H9 (cell line): ENCODE results near the gene VIPR2. TPM values are rescaled to one million over a fixed set of nuclear protein-coding genes. Genes with fewer than 3 reads are reported as not detected.

ENCODE experiments used
- DNase-seq: peaks from one replicate; pipeline ENCODE4 v3.0.0-alpha.2; 2017
- H2AFZ ChIP-seq: one replicate; pipeline ENCODE4 v1.6.1; 2013; ENCODE audit warnings: mild to moderate bottlenecking, low read length, control low read depth, moderate library complexity
- H2AK5ac ChIP-seq: 2 replicates; pipeline ENCODE4 v1.6.1; 2013; ENCODE audit warnings: low read length, control low read depth, mixed read lengths; ENCODE audit not compliant: insufficient read length
- H2BK120ac ChIP-seq: one replicate; pipeline ENCODE4 v1.6.1; 2013; ENCODE audit warnings: low read depth, mild to moderate bottlenecking, low read length, control low read depth, inconsistent platforms; ENCODE audit not compliant: poor library complexity, severe bottlenecking
- H2BK12ac ChIP-seq: 2 replicates; pipeline ENCODE4 v1.6.1; 2013; ENCODE audit warnings: low read length, control low read depth, mixed read lengths, low read depth; ENCODE audit not compliant: insufficient read length
- H2BK15ac ChIP-seq: 2 replicates; pipeline ENCODE4 v1.6.1; 2013; ENCODE audit warnings: low read depth, low read length, control low read depth
- H2BK20ac ChIP-seq: one replicate; pipeline ENCODE4 v1.6.1; 2013; ENCODE audit warnings: low read depth, mild to moderate bottlenecking, low read length, control low read depth, inconsistent platforms; ENCODE audit not compliant: poor library complexity, severe bottlenecking
- H2BK5ac ChIP-seq: 2 replicates; pipeline ENCODE4 v1.6.1; 2013; ENCODE audit warnings: low read length, control low read depth, mixed read lengths; ENCODE audit not compliant: insufficient read length
- H3K14ac ChIP-seq: 2 replicates; pipeline ENCODE4 v1.6.1; 2013; ENCODE audit warnings: low read length, control low read depth; ENCODE audit not compliant: insufficient read depth
- H3K18ac ChIP-seq: 2 replicates; pipeline ENCODE4 v1.6.1; 2013; ENCODE audit warnings: low read depth, mild to moderate bottlenecking, mixed read lengths, low read length, control low read depth; ENCODE audit not compliant: insufficient read length
- H3K23ac ChIP-seq: 2 replicates; pipeline ENCODE4 v1.6.1; 2013; ENCODE audit warnings: low read length, control low read depth, mixed read lengths, low read depth; ENCODE audit not compliant: insufficient read length
- H3K23me2 ChIP-seq: 2 replicates; pipeline ENCODE4 v1.6.1; 2013; ENCODE audit warnings: low read depth, mild to moderate bottlenecking, mixed read lengths, low read length, control low read depth; ENCODE audit not compliant: insufficient read length, poor library complexity, severe bottlenecking
- H3K27ac ChIP-seq: 2 replicates; pipeline ENCODE4 v1.5.1; 2013; ENCODE audit warnings: low read length, control low read depth, mixed read lengths, low read depth; ENCODE audit not compliant: insufficient read length
- H3K27me3 ChIP-seq: 2 replicates; pipeline ENCODE4 v1.6.1; 2013; ENCODE audit warnings: low read length, control low read depth, inconsistent platforms; ENCODE audit not compliant: insufficient read depth
- H3K4ac ChIP-seq: 2 replicates; pipeline ENCODE4 v1.6.1; 2013; ENCODE audit warnings: low read depth, mild to moderate bottlenecking, control low read depth, inconsistent platforms, low read length, moderate library complexity
- H3K4me1 ChIP-seq: 2 replicates; pipeline ENCODE4 v1.6.1; 2013; ENCODE audit warnings: low read length, control low read depth, inconsistent platforms; ENCODE audit not compliant: insufficient read depth
- H3K4me2 ChIP-seq: 2 replicates; pipeline ENCODE4 v1.6.1; 2013; ENCODE audit warnings: low read length, control low read depth, mixed read lengths; ENCODE audit not compliant: insufficient read length, insufficient read depth
- H3K56ac ChIP-seq: 2 replicates; pipeline ENCODE4 v1.6.1; 2013; ENCODE audit warnings: low read depth, mild to moderate bottlenecking, mixed read lengths, low read length, control low read depth; ENCODE audit not compliant: insufficient read length
- H3K79me1 ChIP-seq: 2 replicates; pipeline ENCODE4 v1.6.1; 2013; ENCODE audit warnings: low read depth, mild to moderate bottlenecking, moderate library complexity, low read length, control low read depth, inconsistent platforms; ENCODE audit not compliant: insufficient read depth, poor library complexity, severe bottlenecking
- H3K79me2 ChIP-seq: 2 replicates; pipeline ENCODE4 v1.6.1; 2013; ENCODE audit warnings: low read length, control low read depth, inconsistent platforms; ENCODE audit not compliant: insufficient read depth
- H3K9ac ChIP-seq: 2 replicates; pipeline ENCODE4 v1.6.1; 2013; ENCODE audit warnings: low read length, control low read depth, mixed read lengths; ENCODE audit not compliant: insufficient read length; ENCODE audit errors: extremely low read depth
- H3K9me3 ChIP-seq: one replicate; pipeline ENCODE4 v1.6.1; 2013; ENCODE audit warnings: low read depth, low read length, inconsistent platforms; ENCODE audit not compliant: control insufficient read depth
- H3T11ph ChIP-seq: one replicate; pipeline ENCODE4 v1.6.1; 2013; ENCODE audit warnings: mild to moderate bottlenecking, low read length, control low read depth, inconsistent platforms
- H4K20me1 ChIP-seq: one replicate; pipeline ENCODE4 v1.6.1; 2013; ENCODE audit not compliant: control insufficient read depth, insufficient read length, insufficient read depth
- H4K5ac ChIP-seq: 2 replicates; pipeline ENCODE4 v1.6.1; 2013; ENCODE audit warnings: low read depth, mild to moderate bottlenecking, mixed read lengths, low read length, control low read depth; ENCODE audit not compliant: insufficient read length
- H4K8ac ChIP-seq: replicated peaks from 2 replicates; pipeline ENCODE4 v1.6.1; 2013; ENCODE audit warnings: low read length, control low read depth, mixed read lengths, low read depth; ENCODE audit not compliant: insufficient read length
- H4K91ac ChIP-seq: 2 replicates; pipeline ENCODE4 v1.6.1; 2013; ENCODE audit warnings: low read depth, mild to moderate bottlenecking, moderate library complexity, mixed read lengths, low read length, control low read depth; ENCODE audit not compliant: insufficient read length
- H3K27ac Mint-ChIP-seq, 3 experiments: 2 replicates in 2 of 3; 3 replicates in 1 of 3; pipeline ENCODE4 v1.8.0; 2020 to 2021; ENCODE audit warnings: mixed read lengths in 3 of 3, mild to moderate bottlenecking in 1 of 3, moderate library complexity in 1 of 3
- H3K27me3 Mint-ChIP-seq: 2 replicates; pipeline ENCODE4 v1.8.0; 2021; ENCODE audit warnings: low read depth, mild to moderate bottlenecking, moderate library complexity, mixed read lengths
- H3K36me3 Mint-ChIP-seq, 3 experiments: 2 replicates in 2 of 3; 3 replicates in 1 of 3; pipeline ENCODE4 v1.8.0; 2020 to 2021; ENCODE audit warnings: low read depth in 3 of 3, mixed read lengths in 3 of 3; ENCODE audit not compliant: insufficient read depth in 1 of 3
- H3K4me1 Mint-ChIP-seq, 2 experiments: 2 replicates each; pipeline ENCODE4 v1.8.0; 2020; ENCODE audit warnings: mixed read lengths in 2 of 2
- H3K4me3 Mint-ChIP-seq, 2 experiments: 2 replicates in 1 of 2; 3 replicates in 1 of 2; pipeline ENCODE4 v1.8.0; 2020 to 2021; ENCODE audit warnings: mild to moderate bottlenecking in 2 of 2, mixed read lengths in 2 of 2, moderate library complexity in 1 of 2
- H3K9me3 Mint-ChIP-seq, 2 experiments: 2 replicates in 1 of 2; 3 replicates in 1 of 2; pipeline ENCODE4 v1.8.0; 2020; ENCODE audit warnings: mild to moderate bottlenecking in 2 of 2, mixed read lengths in 2 of 2, moderate library complexity in 1 of 2
- WGBS: extraction: QIAGEN DNeasy Blood & Tissue Kit; methylation state at CpG from one replicate; pipeline ENCODE4 v1.1.7; 2013; ENCODE audit warnings: missing lambda C conversion rate, low lambda C conversion rate, mixed read lengths; ENCODE audit not compliant: insufficient read length; ENCODE audit errors: extremely low coverage; 5-methylcytosine and 5-hydroxymethylcytosine counted together
- total RNA-seq: library from RNA; stranded (reverse); gene quantifications from 2 replicates; pipeline ENCODE4 v1.2.1, GENCODE V29; 2021
- TF ChIP-seq, protein P1 (sequence below): fragments of 200-600 bp; sonication (generic); conservative IDR thresholded peaks from 3 replicates; pipeline ENCODE4 v1.8.0; 2021; ENCODE audit warnings: antibody characterized with exemption, mild to moderate bottlenecking

VIPR2 gene
- total RNA-seq, 1 experiment from 2014 or later: 1.6 TPM

DNA sequence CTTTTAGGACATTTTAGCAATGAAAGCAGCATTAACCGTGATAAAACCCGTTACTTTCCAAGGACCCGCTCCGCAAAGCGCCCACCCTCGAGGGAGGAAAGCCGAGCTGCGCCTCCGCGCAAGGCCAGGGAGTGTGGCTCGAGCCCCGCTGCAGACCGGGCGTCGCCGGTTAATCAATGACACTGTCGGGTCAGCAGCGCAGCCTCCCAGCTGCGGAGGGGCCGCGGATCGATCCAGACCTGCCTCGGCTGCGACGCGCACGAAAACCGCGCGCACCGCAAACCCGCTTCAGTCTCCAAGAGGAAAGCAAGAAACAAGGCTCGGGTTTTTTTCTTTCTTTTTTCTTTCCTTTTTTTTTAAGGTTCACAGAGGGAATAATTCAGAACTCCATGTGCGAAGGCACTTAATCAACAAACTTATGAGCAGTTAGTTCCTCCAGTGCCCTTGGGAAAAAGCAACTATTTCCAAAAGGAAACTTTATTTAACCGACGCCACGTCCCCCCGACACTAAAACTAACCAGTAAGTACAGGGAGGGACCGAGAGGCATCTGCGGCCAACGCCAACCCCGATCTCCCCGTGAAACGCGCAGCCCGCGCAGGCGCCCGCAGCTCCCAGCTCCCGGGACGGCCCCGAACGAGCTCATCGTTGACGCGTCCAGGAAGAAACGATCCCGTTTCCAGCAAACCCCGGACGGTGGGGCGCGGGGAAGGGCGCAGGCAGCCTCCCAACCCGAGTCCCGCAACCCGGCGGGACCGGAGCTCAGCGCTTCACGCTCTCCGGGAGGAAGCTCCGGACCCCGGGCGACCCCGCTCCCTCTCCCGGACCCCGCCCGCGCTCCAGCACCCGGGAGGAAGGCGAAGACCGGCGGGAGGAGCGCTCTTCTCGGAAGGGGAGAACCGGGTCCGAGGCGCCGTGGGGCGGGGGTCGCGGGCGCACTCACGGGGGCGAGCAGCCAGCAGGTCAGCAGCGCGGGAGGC lies 598 bp downstream of the VIPR2 start:
- H3K9ac ChIP-seq: no peak overlapping the region
- peaks cover 44% of the 10 kb centered on the region for H3K27me3 Mint-ChIP-seq

More for the DNA sequence above, 598 bp downstream of the VIPR2 start:
- Histone ChIP-seq H3K4ac (no peak overlapping the region), H3K4me2 (peak overlapping the region; percentile 87), H2BK120ac (no peak overlapping the region), H4K91ac (no peak overlapping the region), H3K79me2 (no peaks in the 10 kb centered on the region), H3K27me3 (peaks cover 24% of the 10 kb centered on the region; the same call in 1 of the 2 replicates), H2BK5ac (no peak overlapping the region), H3K27ac (no peak overlapping the region), H4K20me1 (no peaks in the 10 kb centered on the region), H4K8ac (no peak overlapping the region), H3K9me3 (no peaks in the 10 kb centered on the region), H3K23me2 (peaks cover 12% of the 10 kb centered on the region), H2BK20ac (no peak overlapping the region), H2AFZ (no peak overlapping the region), H3K23ac (no peak overlapping the region), H3K18ac (no peak overlapping the region), H3T11ph (no peak overlapping the region), H3K56ac (no peak overlapping the region), H2AK5ac (no peak overlapping the region), H3K14ac (no peak overlapping the region), H3K79me1 (no peaks in the 10 kb centered on the region), H2BK12ac (no peak overlapping the region), H3K4me1 (peaks cover 14% of the 10 kb centered on the region), H4K5ac (no peak overlapping the region), H2BK15ac (no peak overlapping the region)
- Mint-ChIP-seq H3K9me3 (peaks cover 4% of the 10 kb centered on the region in 2 experiments; a peak in 4 of 5 replicates), H3K4me3 (peak overlapping the region; percentile 64 to 87), H3K27ac (peak overlapping the region in 1 of 3 experiments; percentile 42; a peak in 1 of 7 replicates), H3K4me1 (peaks cover 42 to 51% of the 10 kb centered on the region in 2 experiments), H3K36me3 (peaks cover 0 to 13% (median 13%) of the 10 kb centered on the region in 3 experiments; a peak in 5 of 7 replicates)
- TF ChIP-seq, protein P1, sequence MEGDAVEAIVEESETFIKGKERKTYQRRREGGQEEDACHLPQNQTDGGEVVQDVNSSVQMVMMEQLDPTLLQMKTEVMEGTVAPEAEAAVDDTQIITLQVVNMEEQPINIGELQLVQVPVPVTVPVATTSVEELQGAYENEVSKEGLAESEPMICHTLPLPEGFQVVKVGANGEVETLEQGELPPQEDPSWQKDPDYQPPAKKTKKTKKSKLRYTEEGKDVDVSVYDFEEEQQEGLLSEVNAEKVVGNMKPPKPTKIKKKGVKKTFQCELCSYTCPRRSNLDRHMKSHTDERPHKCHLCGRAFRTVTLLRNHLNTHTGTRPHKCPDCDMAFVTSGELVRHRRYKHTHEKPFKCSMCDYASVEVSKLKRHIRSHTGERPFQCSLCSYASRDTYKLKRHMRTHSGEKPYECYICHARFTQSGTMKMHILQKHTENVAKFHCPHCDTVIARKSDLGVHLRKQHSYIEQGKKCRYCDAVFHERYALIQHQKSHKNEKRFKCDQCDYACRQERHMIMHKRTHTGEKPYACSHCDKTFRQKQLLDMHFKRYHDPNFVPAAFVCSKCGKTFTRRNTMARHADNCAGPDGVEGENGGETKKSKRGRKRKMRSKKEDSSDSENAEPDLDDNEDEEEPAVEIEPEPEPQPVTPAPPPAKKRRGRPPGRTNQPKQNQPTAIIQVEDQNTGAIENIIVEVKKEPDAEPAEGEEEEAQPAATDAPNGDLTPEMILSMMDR: no peak
- DNase-seq: peak; percentile 47
- no CpG with 5 or more reads among the region's 97 CpGs for WGBS
